ENCODE results near the gene DEDD2.

- TF ChIP-seq CTCF (IDR thresholded peaks at IDR 0.05; ENCODE audit: borderline replicate concordance, extremely low read depth, low read length, poor library complexity, severe bottlenecking) (no peak), EZH2 (IDR thresholded peaks at IDR 0.05; ENCODE audit: borderline replicate concordance, low read depth, low read length, severe bottlenecking) (no peak)
Observed at GRCh38 chr19:42173695-42174094, 43.8 kb downstream of the DEDD2 start.

Data from DND-41 (cell line).